ENCODE data around the gene BBS5.

BBS5 gene

DNA sequence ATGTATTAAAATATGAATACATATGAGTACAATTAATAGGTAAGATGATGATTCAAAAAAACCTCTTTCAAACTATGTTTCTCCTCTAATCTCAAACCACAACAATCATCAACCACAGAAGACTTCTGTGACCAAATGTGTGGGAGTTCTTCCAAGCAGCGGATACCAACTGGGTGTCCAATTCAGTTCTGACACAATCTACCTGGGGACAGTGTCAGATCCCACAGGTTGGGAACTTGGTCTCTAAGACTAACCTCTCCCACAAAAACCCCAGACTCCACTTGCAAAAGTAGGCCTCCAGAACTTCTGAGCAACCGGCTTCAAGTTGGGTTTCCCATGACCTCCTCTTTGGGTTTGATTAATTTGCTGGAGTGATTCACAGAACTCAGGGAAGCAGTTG is 67.5 kb downstream of the BBS5 start:
- H3K4me2 ChIP-seq (ENCODE audit: low read length): no peak overlapping the region
- H3K36me3 ChIP-seq (ENCODE audit: insufficient read depth, low read length): peaks cover 2% of the 10 kb centered on the region
- H3K4me1 ChIP-seq (ENCODE audit: control insufficient read depth, insufficient read depth, low read length): no peaks in the 10 kb centered on the region
- no peak overlapping the region for H3K9ac ChIP-seq (ENCODE audit: low read depth, low read length)
- no peak overlapping the region for H3K4me3 ChIP-seq (ENCODE audit: low read length)
- H3K27me3 ChIP-seq (ENCODE audit: control insufficient read depth, insufficient read depth, low read length): no peaks in the 10 kb centered on the region
- no peaks in the 10 kb centered on the region for H3K9me3 ChIP-seq (replicated peaks; ENCODE audit: low read length)
